Stimulated activated CD8-positive, alpha-beta memory T cell treated with anti-CD3 and anti-CD28 coated beads, Interleukin-2, amount 100 ng/mL, for 1 hour (primary cell): ENCODE results near the gene NWD2.
"Not testable (repeated sequence)": the region's sequence is repeated elsewhere in the genome, so short reads cannot be mapped to it uniquely, and the experiment has no call there.

ENCODE experiments used
- DNase-seq, 2 donors: peaks; one replicate each; pipeline ENCODE4 v3.0.0-alpha.2; 2020; ENCODE audit warnings: low read depth in 2 of 2

NWD2 gene, protein sequence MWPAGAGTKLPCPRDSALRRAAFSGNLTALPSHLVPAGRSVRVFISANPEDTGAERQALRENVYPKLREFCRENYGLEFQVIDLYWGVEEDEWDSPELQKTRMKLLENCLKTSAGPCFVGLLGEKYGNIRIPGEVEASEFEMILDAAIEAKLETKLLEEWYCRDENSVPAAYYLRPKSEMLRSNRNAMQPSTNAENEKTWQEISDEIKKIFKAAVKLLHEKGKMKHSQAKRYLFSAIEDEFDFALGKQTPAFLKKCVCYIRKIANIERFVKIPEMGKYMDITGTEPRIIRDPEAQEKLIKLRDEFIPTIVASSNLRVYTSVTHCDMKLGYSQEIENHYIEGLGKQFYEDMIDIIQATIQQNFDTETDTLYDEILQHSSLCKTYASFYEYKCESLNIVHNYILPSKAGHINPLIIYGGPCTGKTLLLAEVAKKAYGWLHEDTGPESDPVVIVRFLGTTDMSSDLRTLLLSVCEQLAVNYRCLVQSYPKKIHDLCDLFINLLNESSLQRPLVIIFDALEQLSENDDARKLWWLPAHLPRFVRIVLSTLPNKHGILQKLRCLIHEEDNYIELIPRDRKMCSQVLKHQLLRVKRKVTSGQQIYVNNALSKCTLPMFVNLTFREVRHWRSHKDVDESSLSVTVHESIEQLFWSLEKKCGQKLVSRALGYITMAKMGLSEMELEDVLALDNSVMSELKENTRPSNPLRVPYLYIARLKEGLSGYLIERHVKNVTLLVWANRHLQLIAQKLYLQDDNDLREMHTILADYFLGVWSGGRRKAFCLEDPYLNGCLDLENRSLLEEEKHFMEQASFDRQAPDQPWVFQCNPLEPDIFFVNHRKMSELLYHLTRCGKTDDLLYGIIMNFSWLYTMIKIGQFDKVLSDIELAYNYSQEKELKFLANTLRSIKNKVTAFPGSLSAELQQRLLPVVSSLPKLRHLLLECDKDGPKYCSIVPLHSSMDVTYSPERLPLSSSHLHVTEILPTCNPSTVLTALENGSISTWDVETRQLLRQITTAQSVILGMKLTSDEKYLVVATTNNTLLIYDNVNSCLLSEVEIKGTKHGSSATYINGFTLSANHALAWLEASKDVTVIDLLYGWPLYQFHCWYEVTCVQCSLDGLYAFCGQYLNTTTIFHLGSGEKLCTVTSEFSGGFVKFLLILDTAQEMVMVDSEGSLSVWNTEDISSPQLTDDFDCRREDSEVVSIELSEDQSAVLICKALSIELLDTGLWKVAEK (N-terminal part only)

DNA sequence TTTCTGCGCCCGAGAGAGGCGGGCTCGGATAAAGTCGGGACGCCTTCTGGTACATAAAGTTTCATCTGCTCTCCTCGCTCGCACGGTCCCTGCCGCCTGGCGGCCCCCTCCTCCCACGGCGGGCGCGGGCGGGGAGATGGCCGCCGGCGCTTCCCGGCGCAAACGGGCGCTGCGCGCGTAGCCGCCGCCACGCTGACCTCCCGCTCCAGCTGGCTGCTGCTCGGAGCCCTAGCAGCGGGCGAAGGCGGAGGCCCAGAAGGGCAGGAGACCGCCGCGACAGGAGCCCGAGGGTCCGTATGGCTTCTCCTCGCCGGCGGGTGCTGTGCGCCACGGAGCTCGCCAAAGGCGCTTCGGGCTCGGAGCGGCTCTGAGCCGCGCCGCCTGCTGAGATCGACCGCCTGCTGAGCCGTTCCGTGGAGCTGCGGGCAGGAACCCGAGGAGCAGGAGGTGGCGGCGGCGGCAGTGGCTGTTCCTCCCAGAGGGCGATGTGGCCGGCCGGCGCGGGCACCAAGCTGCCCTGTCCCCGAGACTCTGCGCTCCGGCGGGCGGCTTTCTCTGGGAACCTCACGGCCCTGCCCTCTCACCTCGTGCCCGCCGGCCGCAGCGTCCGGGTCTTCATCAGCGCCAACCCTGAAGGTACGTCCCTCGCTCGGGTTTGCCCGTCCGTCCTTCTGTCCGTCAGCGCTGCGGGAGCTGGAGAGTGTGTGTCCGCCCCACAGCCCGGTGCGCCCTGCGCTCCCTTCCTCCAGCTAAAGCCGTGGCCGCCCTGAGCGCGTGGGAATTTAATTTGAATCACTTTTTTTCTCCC is at the start of gene NWD2:
NWD2 (plus strand) TSS at position 161 of the 808 bp plus-strand sequence; CDS start at position 486, 325 bp downstream.
- no peak for DNase-seq

DNA sequence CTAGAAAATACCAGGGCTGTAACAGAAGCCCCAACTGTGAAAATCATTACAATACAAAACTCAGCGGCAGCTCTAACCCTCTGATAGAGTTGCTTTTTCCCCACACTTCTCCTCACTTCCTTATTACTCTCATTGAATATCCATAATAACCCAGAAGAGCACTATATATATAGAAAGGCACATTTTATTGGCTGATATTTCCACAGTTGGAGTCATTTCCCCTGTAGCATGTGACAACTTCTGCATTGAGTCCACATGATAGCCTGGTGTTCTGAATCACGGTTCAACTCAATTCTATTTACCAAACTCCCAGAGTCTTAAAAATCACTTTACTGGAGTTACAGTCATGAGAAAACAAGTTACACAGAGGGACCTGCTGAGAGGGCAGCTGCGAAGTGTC is 46.6 kb upstream of the NWD2 start:
- no peak for DNase-seq

- DNase-seq: not testable (repeated sequence)
Observed at GRCh38 chr4:37204740-37205139, 39.8 kb upstream of the NWD2 start.

GRCh38 chr4:37216209-37216608 is 28.3 kb upstream of the NWD2 start:
- DNase-seq: no peak

GRCh38 chr4:37219242-37219641 is 25.3 kb upstream of the NWD2 start:
- no peak for DNase-seq

- no peak for DNase-seq
Observed at GRCh38 chr4:37219990-37220389, 24.6 kb upstream of the NWD2 start.

DNA sequence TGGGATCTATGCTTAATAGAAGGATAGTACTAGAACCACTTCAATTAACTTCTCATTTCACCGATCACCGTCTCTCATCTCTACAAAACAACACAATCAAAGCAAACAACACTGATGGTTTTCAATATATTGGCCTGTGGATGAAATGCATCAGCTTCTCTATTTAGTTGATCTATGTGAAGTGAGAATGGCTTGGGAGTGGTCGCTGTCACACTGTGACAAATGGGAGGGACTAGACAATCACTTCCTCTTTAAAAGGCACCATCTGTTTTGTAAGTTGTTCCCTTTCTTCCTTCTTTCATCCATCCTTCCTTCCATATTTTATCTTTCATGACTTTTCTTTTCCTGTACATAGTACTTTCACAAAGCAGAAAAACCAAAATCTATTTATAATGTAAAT is 23.9 kb upstream of the NWD2 start:
- no peak for DNase-seq

- DNase-seq: no peak
Observed at GRCh38 chr4:37223732-37224131, 20.8 kb upstream of the NWD2 start.

GRCh38 chr4:37224854-37225253 is 19.7 kb upstream of the NWD2 start:
- DNase-seq: no peak

GRCh38 chr4:37225778-37226177 is 18.8 kb upstream of the NWD2 start:
- DNase-seq: no peak

GRCh38 chr4:37232315-37232714 is 12.2 kb upstream of the NWD2 start:
- no peak for DNase-seq

DNA sequence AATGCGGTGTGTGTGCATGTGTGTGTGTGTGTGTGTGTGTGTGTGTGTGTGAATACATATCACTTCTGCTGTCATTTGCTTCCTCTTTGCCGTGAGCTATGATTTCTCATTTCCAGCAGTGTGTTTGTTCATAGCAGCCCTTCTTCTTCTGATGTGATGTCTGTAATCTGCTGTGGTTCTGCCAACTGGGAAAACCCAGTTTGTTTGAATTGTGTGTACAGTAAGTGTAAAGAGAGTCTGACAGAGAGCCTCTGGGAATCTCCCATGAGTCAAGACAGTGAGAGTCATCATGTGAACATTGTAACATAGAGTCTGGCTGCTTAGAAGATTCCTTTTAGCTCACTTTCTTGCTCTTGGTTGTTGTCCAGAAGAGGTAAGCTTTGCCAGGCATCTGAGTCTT is 8.4 kb upstream of the NWD2 start:
- DNase-seq: no peak

DNA sequence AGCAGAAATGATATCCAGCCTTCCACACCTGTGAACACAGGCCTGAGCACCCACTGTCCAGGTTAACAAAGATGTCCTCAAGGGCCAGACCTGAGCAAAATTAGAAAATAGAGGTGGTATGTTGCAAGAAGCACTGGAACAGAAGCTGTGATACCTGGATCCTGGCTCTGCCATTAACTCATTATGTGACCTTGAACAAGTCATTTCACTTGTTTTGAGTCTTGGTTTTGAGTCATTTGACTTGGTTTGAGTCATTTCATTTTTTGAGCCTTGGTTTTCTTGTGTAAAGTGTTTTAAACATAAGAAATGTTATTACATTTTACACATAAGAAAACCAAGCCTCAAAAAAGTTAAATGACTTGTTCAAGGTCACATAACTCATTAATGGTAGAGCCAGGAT is 2.9 kb upstream of the NWD2 start:
- DNase-seq: no peak

DNA sequence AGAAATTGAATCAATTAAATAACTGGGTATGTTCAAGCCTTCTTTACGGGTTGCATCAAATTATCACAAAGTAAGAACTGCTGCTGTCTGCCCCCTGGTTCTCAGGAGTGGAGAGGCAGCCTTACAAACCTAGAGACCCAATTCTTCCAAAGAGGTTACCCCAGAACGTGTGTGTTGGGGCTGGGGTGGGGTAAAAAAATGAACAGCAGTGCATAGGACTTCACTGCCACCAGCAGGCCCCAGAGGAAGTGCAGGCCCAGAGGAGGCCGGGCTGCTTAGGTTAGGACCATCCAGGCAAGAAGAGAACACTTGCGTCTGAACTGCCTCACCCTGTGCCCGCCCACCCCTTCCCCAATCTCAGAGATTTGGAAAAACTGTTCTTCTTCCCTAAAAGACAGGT is 1.5 kb upstream of the NWD2 start:
- no peak for DNase-seq

- DNase-seq: no peak
Observed at GRCh38 chr4:37243722-37244582, 591 bp upstream of the NWD2 start.

- DNase-seq: no peak
Observed at GRCh38 chr4:37245391-37245954, 930 bp downstream of the NWD2 start.

- no peak for DNase-seq
Observed at GRCh38 chr4:37246891-37247290, 2.3 kb downstream of the NWD2 start.

GRCh38 chr4:37258221-37258620 is 13.7 kb downstream of the NWD2 start:
- no peak for DNase-seq

DNA sequence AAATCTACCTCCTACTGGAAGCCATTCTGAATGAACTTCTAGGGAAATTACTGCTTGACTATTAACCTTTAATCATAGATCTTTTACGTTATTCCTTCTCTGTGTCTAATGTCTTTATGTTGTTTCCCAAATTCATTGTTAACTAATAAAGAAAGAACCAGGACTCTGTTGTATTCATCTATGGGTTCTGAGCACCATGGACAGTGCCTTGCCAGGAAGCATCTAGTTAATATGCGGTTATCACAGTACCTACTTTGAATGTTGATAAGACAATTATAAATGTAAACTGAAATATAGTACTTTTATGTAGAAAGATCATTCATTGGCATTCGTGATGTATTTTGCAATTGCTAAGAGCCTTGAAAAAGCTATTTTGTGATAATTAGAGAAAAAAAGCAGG is 23.8 kb downstream of the NWD2 start:
- DNase-seq: no peak

DNA sequence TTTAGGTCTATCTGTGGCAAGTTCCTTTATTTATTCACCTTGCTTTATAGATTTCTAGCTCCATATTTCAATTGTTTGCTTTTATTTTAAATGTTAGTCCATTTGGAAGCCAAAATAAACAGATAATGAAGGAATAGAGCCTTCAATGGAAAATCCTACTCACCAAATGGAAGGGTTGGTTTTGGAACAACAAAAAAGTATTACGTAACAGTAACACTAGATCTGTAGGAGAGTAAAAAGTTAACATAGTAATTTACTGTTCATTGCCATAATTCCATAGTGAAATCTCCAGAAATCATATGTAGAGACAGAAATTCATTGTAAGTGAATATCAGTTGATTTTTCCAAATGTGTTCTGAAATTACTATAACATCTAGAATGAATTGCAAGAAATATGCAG is 34.6 kb downstream of the NWD2 start:
- DNase-seq: no peak
